Esophagus muscularis mucosa (tissue), 3 donors: ENCODE data around the gene SCLT1.

Source experiments
- CTCF ChIP-seq, 3 experiments: fragments of 200-600 bp in 2 of 3; fragments of 450-650 bp in 1 of 3; sonication (generic) in 2 of 3; IDR thresholded peaks; one replicate each; pipeline ENCODE4 v1.5.1; 2017 to 2019; ENCODE audit warnings: antibody characterized with exemption in 3 of 3, mild to moderate bottlenecking in 2 of 3, moderate library complexity in 1 of 3
- EP300 ChIP-seq: sonication (generic); formaldehyde crosslinking; IDR thresholded peaks from one replicate; pipeline ENCODE4 v1.6.1; 2017; ENCODE audit warnings: antibody characterized with exemption

- TF ChIP-seq EP300 (no peak), CTCF (IDR thresholded peaks at IDR 0.05) (no peak)
These were observed 628 bp downstream of the SCLT1 start for GRCh38 chr4:129092631-129093190.
